Measurements from ENCODE around the gene NOL11.
"Not testable (repeated sequence)": the region's sequence is repeated elsewhere in the genome, so short reads cannot be mapped to it uniquely, and the experiment has no call there.

Gene NOL11

DNA sequence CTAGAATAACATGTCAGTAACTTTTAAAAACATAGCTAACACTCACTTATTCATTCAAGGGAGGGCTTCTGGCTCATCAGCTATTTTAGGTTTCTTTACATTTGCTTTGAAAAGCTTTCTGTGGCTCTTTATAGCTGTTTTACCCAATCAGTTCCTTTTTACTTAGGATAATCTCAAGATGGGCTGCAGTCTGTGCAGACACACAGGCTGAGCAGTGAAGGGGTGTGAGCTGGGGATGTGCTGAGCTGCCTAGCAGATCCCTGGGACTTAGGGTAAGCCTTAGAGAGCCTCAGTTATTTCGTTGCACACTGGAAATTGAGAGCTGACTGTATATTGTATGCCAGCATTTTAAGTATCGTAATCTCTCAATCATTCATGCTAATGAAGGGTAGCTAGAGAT lies 30.2 kb upstream of the NOL11 start:
- Histone ChIP-seq H3K4me3 (ENCODE audit: low read length) (no peak overlapping the region), H3K9ac (ENCODE audit: low read length) (no peak overlapping the region), H3K27me3 (ENCODE audit: control insufficient read depth, insufficient read depth, low read length) (no peaks in the 10 kb centered on the region), H3K9me3 (ENCODE audit: control insufficient read depth, low read length) (no peaks in the 10 kb centered on the region), H3K36me3 (ENCODE audit: control insufficient read depth, insufficient read depth, low read length) (no peaks in the 10 kb centered on the region), H3K4me1 (ENCODE audit: control insufficient read depth, insufficient read depth, low read length) (no peaks in the 10 kb centered on the region)

DNA sequence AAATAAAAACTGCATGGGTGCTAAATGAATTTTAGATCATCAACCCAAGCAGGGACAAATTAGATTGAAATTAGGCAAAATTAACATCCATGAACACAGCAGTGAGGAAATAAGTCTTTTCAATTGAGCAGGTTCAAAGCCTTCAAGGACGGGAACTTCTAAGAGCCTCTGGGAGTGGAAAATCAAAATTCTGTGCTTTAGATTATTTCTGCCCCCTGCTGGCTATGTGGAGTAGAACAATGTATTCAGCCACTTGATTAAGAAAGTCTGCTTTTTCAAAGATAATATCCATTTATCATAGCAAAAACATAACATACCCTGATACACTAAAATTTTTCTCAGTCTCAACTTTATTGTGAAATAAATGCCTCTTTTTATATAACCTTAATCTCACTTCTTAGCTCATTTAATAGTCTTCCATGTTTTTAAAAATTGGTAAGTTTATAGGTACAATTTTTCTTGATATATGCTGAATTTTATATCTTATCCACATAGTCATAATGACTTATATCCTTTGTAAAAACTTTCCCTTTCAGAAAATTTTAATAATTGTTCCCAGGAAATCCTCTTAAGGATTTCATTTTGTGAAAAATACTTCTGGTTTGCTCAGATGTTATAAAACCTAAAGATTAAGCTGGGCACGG lies 28.1 kb upstream of the NOL11 start:
- Histone ChIP-seq H3K9me3 (ENCODE audit: control insufficient read depth, low read length) (no peaks in the 10 kb centered on the region), H3K9ac (ENCODE audit: low read length) (no peak overlapping the region), H3K4me3 (ENCODE audit: low read length) (no peak overlapping the region), H3K27me3 (ENCODE audit: control insufficient read depth, insufficient read depth, low read length) (no peaks in the 10 kb centered on the region), H3K36me3 (ENCODE audit: control insufficient read depth, insufficient read depth, low read length) (no peaks in the 10 kb centered on the region), H3K4me1 (ENCODE audit: control insufficient read depth, insufficient read depth, low read length) (no peaks in the 10 kb centered on the region)

DNA sequence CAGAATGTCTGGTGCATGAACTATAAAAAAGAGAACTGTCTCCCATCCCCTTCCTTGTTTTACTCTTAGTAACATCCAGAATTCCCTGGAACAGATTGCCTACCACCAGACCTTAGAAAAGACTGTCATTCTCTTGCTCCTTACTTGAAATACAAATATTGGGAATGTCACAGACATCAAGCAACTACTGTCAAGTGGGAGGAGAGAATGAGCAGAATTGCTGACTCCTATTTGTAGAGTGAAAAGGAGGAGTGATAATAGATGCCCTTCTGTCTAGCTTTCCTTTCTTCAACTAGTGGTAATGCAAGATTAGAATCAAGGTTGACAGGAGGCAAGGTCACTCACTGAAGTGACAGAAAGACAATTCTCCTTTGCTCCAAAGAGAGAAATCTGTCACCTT lies 23.9 kb upstream of the NOL11 start:
- Histone ChIP-seq H3K4me3 (ENCODE audit: low read length) (no peak overlapping the region), H3K9ac (ENCODE audit: low read length) (no peak overlapping the region), H3K4me1 (ENCODE audit: control insufficient read depth, insufficient read depth, low read length) (no peaks in the 10 kb centered on the region), H3K27me3 (ENCODE audit: control insufficient read depth, insufficient read depth, low read length) (no peaks in the 10 kb centered on the region), H3K36me3 (ENCODE audit: control insufficient read depth, insufficient read depth, low read length) (no peaks in the 10 kb centered on the region), H3K9me3 (ENCODE audit: control insufficient read depth, low read length) (no peaks in the 10 kb centered on the region)

DNA sequence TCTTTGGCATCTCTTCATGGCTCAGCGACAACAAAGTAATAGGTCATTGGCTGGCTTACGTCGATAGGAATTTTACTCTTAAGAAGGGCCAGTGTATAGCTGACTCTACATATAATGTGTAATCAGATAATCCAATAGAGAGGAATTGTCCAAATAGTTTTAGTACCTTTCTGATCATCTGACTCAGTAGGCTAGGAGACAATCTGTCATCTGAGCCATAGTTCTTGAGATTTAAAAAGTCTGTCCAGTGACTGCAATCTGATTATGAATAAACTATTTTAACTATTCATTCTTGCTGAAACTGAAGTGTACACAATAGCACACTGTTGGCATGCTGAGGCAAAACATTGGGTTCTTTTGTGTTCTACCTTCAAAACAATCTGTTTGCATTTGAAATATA lies 21.4 kb upstream of the NOL11 start:
- Histone ChIP-seq H3K4me1 (ENCODE audit: control insufficient read depth, insufficient read depth, low read length) (no peaks in the 10 kb centered on the region), H3K4me3 (ENCODE audit: low read length) (no peak overlapping the region), H3K27me3 (ENCODE audit: control insufficient read depth, insufficient read depth, low read length) (no peaks in the 10 kb centered on the region), H3K9ac (ENCODE audit: low read length) (no peak overlapping the region), H3K36me3 (ENCODE audit: control insufficient read depth, insufficient read depth, low read length) (no peaks in the 10 kb centered on the region), H3K9me3 (ENCODE audit: control insufficient read depth, low read length) (no peaks in the 10 kb centered on the region)

- Histone ChIP-seq H3K4me3 (ENCODE audit: low read length) (no peak overlapping the region), H3K9ac (ENCODE audit: low read length) (no peak overlapping the region), H3K36me3 (ENCODE audit: control insufficient read depth, insufficient read depth, low read length) (no peaks in the 10 kb centered on the region), H3K9me3 (ENCODE audit: control insufficient read depth, low read length) (no peaks in the 10 kb centered on the region), H3K27me3 (ENCODE audit: control insufficient read depth, insufficient read depth, low read length) (no peaks in the 10 kb centered on the region), H3K4me1 (ENCODE audit: control insufficient read depth, insufficient read depth, low read length) (no peaks in the 10 kb centered on the region)
These were observed 20.8 kb upstream of the NOL11 start for GRCh38 chr17:67696853-67697498.

- H3K4me3 ChIP-seq (ENCODE audit: low read length): no peak overlapping the region
- H3K9me3 ChIP-seq (ENCODE audit: control insufficient read depth, low read length): no peaks in the 10 kb centered on the region
- no peaks in the 10 kb centered on the region for H3K36me3 ChIP-seq (ENCODE audit: control insufficient read depth, insufficient read depth, low read length)
- no peak overlapping the region for H3K9ac ChIP-seq (ENCODE audit: low read length)
- no peaks in the 10 kb centered on the region for H3K27me3 ChIP-seq (ENCODE audit: control insufficient read depth, insufficient read depth, low read length)
- no peaks in the 10 kb centered on the region for H3K4me1 ChIP-seq (ENCODE audit: control insufficient read depth, insufficient read depth, low read length)
These were observed 17.6 kb upstream of the NOL11 start for GRCh38 chr17:67700037-67700724.

DNA sequence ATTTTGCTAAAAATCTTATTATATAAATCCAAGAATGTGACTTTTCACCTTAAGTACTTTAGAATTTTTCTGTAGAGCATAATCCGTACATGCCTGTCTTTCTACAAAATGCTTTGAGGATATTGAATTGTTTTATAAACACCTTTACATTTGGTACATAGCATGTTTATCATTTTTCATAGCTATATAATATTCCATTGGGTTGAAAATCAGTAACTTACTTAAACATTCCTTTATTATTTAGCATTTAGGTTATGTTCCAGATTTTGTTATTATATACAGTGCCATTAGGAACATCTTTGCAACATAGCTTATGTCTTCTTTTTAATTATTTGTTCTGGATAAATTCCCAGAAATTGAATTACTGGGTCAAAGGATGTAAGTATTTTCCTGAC lies 17.0 kb upstream of the NOL11 start:
- no peaks in the 10 kb centered on the region for H3K4me1 ChIP-seq (ENCODE audit: control insufficient read depth, insufficient read depth, low read length)
- no peaks in the 10 kb centered on the region for H3K27me3 ChIP-seq (ENCODE audit: control insufficient read depth, insufficient read depth, low read length)
- no peak overlapping the region for H3K9ac ChIP-seq (ENCODE audit: low read length)
- H3K9me3 ChIP-seq (ENCODE audit: control insufficient read depth, low read length): no peaks in the 10 kb centered on the region
- no peaks in the 10 kb centered on the region for H3K36me3 ChIP-seq (ENCODE audit: control insufficient read depth, insufficient read depth, low read length)
- no peak overlapping the region for H3K4me3 ChIP-seq (ENCODE audit: low read length)

- H3K36me3 ChIP-seq (ENCODE audit: control insufficient read depth, insufficient read depth, low read length); H3K4me1 ChIP-seq (ENCODE audit: control insufficient read depth, insufficient read depth, low read length); H3K9ac ChIP-seq (ENCODE audit: low read length); H3K9me3 ChIP-seq (ENCODE audit: control insufficient read depth, low read length); H3K4me3 ChIP-seq (ENCODE audit: low read length); H3K27me3 ChIP-seq (ENCODE audit: control insufficient read depth, insufficient read depth, low read length): not testable (repeated sequence)
These were observed 14.9 kb upstream of the NOL11 start for GRCh38 chr17:67702861-67703260.

DNA sequence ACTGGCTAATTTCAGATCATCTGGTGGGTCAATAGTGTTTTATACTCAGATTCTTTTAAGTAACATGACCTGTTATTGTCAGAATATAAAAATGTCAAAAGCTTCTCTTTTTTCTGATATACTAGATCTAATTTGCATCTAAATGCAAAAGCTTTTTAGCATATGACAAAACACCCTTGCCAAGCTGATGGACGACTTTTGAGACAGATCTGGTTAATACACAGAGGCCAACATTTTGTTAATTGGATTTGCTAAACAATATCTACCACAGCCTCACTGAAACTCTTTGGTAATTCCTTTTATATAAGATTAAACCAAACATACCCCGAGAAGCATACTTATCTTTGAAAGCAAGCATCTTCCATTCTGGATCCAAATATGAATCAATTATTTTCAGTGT lies 10.3 kb upstream of the NOL11 start:
- no peak overlapping the region for H3K9ac ChIP-seq (ENCODE audit: low read length)
- H3K4me1 ChIP-seq (ENCODE audit: control insufficient read depth, insufficient read depth, low read length): no peaks in the 10 kb centered on the region
- no peaks in the 10 kb centered on the region for H3K9me3 ChIP-seq (ENCODE audit: control insufficient read depth, low read length)
- no peak overlapping the region for H3K4me3 ChIP-seq (ENCODE audit: low read length)
- H3K36me3 ChIP-seq (ENCODE audit: control insufficient read depth, insufficient read depth, low read length): no peaks in the 10 kb centered on the region
- H3K27me3 ChIP-seq (ENCODE audit: control insufficient read depth, insufficient read depth, low read length): no peaks in the 10 kb centered on the region

DNA sequence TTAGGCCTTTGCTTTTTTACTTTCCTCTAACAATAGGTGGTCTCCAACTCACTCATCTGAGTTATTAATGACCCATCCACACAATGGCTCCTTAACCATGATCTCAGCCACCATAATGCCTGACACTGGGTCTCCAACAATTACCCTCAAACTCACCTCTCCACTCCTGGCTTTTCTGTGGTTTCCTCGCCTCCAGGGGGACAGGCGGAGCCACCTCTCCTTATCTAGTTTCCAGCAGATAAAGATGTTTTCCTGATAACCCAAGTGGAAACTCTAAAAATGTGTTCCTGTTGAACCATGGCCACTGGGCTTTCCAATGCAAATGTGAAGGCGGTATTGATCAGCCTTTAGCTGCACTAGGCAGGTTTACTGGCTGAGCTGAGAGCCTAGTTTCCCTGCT lies 9.4 kb upstream of the NOL11 start:
- H3K4me1 ChIP-seq (ENCODE audit: control insufficient read depth, insufficient read depth, low read length): no peaks in the 10 kb centered on the region
- H3K9ac ChIP-seq (ENCODE audit: low read length): no peak overlapping the region
- H3K27me3 ChIP-seq (ENCODE audit: control insufficient read depth, insufficient read depth, low read length): no peaks in the 10 kb centered on the region
- H3K4me3 ChIP-seq (ENCODE audit: low read length): no peak overlapping the region
- no peaks in the 10 kb centered on the region for H3K9me3 ChIP-seq (ENCODE audit: control insufficient read depth, low read length)
- H3K36me3 ChIP-seq (ENCODE audit: control insufficient read depth, insufficient read depth, low read length): no peaks in the 10 kb centered on the region

- Histone ChIP-seq H3K4me1 (ENCODE audit: control insufficient read depth, insufficient read depth, low read length) (peaks cover 3% of the 10 kb centered on the region), H3K36me3 (ENCODE audit: control insufficient read depth, insufficient read depth, low read length) (no peaks in the 10 kb centered on the region), H3K9me3 (ENCODE audit: control insufficient read depth, low read length) (no peaks in the 10 kb centered on the region), H3K4me3 (ENCODE audit: low read length) (no peak overlapping the region), H3K27me3 (ENCODE audit: control insufficient read depth, insufficient read depth, low read length) (no peaks in the 10 kb centered on the region), H3K9ac (ENCODE audit: low read length) (no peak overlapping the region)
These were observed 5.8 kb upstream of the NOL11 start for GRCh38 chr17:67711916-67712315.

DNA sequence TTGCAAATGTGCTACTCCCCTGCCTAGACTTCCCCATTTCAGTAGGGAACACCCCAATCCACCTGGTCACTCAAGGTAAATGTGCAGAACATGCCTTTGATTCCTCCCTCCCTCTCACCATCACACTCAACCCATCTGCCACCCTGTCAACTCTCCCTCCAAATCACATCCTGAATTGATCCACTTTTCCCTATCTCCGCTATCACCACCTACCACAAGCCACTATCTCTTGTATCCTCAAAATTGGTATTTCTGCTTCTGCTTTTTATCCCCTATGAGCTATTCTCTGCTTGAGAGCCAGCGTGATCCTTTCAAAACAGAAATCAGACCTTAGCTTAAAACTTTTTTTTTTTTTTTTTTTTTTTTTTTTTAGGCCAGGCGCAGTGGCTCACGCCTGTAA lies 5.4 kb upstream of the NOL11 start:
- H3K9me3 ChIP-seq (ENCODE audit: control insufficient read depth, low read length): no peaks in the 10 kb centered on the region
- no peaks in the 10 kb centered on the region for H3K36me3 ChIP-seq (ENCODE audit: control insufficient read depth, insufficient read depth, low read length)
- no peak overlapping the region for H3K4me3 ChIP-seq (ENCODE audit: low read length)
- no peak overlapping the region for H3K9ac ChIP-seq (ENCODE audit: low read length)
- H3K4me1 ChIP-seq (ENCODE audit: control insufficient read depth, insufficient read depth, low read length): peaks cover 6% of the 10 kb centered on the region
- H3K27me3 ChIP-seq (ENCODE audit: control insufficient read depth, insufficient read depth, low read length): no peaks in the 10 kb centered on the region

Measured in mucosa of stomach (tissue), 1 donor.